HCT116 (cell line): ENCODE measurements around the gene MAN2A2.

Experiments used
- CBX3 ChIP-seq: IDR thresholded peaks from 2 replicates; pipeline ENCODE4 v1.6.1; 2012; ENCODE audit warnings: low read depth
- CTCF ChIP-seq, 3 experiments: fragments of 200-600 bp in 1 of 3; sonication (generic) in 1 of 3; IDR thresholded peaks in 2 of 3; conservative IDR thresholded peaks in 1 of 3; 2 replicates each; pipeline ENCODE4 v1.5.1; 2012 to 2017; ENCODE audit warnings: low read depth in 2 of 3, low read length in 2 of 3, antibody characterized with exemption in 1 of 3, borderline replicate concordance in 1 of 3, control low read depth in 1 of 3, mild to moderate bottlenecking in 1 of 3, mixed read lengths in 1 of 3, mixed run types in 1 of 3, moderate library complexity in 1 of 3; ENCODE audit not compliant: insufficient read depth in 1 of 3
- ELF1 ChIP-seq: IDR thresholded peaks from 2 replicates; pipeline ENCODE4 v1.6.1; 2012; ENCODE audit warnings: low read depth, borderline replicate concordance
- EZH2 ChIP-seq: fragments of 200-600 bp; sonication (generic); IDR thresholded peaks from 2 replicates; pipeline ENCODE4 v1.6.1; 2017; ENCODE audit warnings: antibody characterized with exemption, mixed run types
- EZH2phosphoT487 ChIP-seq: fragments of 200-600 bp; IDR thresholded peaks from 2 replicates; pipeline ENCODE4 v1.6.1; 2018; ENCODE audit warnings: antibody characterized with exemption, borderline replicate concordance
- JUND ChIP-seq: IDR thresholded peaks from 2 replicates; pipeline ENCODE4 v1.6.1; 2012
- POLR2A ChIP-seq: IDR thresholded peaks from 2 replicates; pipeline ENCODE4 v1.7.0; 2011; ENCODE audit warnings: borderline replicate concordance; ENCODE audit not compliant: insufficient read depth, insufficient read length; ENCODE audit errors: extremely low read depth
- POLR2AphosphoS5 ChIP-seq: IDR thresholded peaks from 2 replicates; pipeline ENCODE4 v1.6.1; 2011; ENCODE audit warnings: mild to moderate bottlenecking, low read depth, low read length, moderate library complexity
- SRF ChIP-seq: IDR thresholded peaks from 2 replicates; pipeline ENCODE4 v1.6.1; 2012; ENCODE audit warnings: low read depth
- TCF7L2 ChIP-seq: IDR thresholded peaks from 2 replicates; pipeline ENCODE4 v1.7.0; 2011; ENCODE audit warnings: borderline replicate concordance, inconsistent platforms; ENCODE audit not compliant: insufficient read depth, insufficient read length; ENCODE audit errors: extremely low read depth
- YY1 ChIP-seq: IDR thresholded peaks from 2 replicates; pipeline ENCODE4 v1.6.1; 2011; ENCODE audit warnings: low read length, low read depth, moderate library complexity, mild to moderate bottlenecking; ENCODE audit not compliant: insufficient replicate concordance; ENCODE audit errors: extremely low read depth
- TF ChIP-seq, protein P1 (sequence below): IDR thresholded peaks from 2 replicates; pipeline ENCODE4 v1.6.1; 2012
- TF ChIP-seq, protein P2 (sequence below): IDR thresholded peaks from 2 replicates; pipeline ENCODE4 v1.6.1; 2012; ENCODE audit warnings: low read depth

DNA sequence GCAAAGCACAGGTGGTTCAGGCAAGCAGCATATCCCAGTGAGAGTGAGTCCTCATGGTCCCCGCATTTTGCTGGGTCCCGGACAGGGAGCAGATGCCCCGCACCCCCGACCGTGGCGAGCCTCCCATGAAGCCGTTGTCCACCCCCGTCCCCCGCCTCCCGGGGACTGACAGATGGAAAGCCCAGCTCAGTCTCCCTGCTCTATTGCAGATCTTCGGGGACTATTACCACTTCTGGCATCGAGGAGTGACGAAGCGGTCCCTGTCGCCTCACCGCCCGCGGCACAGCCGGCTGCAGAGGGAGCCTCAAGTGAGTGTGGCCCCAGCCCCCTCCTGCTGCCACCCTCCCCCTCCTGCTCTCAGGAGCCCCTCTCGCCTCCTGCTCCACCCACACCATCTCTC is 27.1 kb upstream of the MAN2A2 start:
- TF ChIP-seq, protein P1, sequence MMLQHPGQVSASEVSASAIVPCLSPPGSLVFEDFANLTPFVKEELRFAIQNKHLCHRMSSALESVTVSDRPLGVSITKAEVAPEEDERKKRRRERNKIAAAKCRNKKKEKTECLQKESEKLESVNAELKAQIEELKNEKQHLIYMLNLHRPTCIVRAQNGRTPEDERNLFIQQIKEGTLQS = no peak
- TF ChIP-seq, protein P2, sequence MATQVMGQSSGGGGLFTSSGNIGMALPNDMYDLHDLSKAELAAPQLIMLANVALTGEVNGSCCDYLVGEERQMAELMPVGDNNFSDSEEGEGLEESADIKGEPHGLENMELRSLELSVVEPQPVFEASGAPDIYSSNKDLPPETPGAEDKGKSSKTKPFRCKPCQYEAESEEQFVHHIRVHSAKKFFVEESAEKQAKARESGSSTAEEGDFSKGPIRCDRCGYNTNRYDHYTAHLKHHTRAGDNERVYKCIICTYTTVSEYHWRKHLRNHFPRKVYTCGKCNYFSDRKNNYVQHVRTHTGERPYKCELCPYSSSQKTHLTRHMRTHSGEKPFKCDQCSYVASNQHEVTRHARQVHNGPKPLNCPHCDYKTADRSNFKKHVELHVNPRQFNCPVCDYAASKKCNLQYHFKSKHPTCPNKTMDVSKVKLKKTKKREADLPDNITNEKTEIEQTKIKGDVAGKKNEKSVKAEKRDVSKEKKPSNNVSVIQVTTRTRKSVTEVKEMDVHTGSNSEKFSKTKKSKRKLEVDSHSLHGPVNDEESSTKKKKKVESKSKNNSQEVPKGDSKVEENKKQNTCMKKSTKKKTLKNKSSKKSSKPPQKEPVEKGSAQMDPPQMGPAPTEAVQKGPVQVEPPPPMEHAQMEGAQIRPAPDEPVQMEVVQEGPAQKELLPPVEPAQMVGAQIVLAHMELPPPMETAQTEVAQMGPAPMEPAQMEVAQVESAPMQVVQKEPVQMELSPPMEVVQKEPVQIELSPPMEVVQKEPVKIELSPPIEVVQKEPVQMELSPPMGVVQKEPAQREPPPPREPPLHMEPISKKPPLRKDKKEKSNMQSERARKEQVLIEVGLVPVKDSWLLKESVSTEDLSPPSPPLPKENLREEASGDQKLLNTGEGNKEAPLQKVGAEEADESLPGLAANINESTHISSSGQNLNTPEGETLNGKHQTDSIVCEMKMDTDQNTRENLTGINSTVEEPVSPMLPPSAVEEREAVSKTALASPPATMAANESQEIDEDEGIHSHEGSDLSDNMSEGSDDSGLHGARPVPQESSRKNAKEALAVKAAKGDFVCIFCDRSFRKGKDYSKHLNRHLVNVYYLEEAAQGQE = no peak
- TF ChIP-seq EZH2 (no peak), YY1 (no peak), TCF7L2 (no peak), CTCF (IDR thresholded peaks at IDR 0.05 in 2 of 3, conservative IDR thresholded peaks at IDR 0.05 in 1 of 3; ENCODE audit: borderline replicate concordance in 1 of 3, insufficient read depth in 1 of 3, low read depth in 2 of 3, low read length in 2 of 3) (no peak), POLR2AphosphoS5 (no peak), JUND (no peak), POLR2A (no peak), CBX3 (no peak), ELF1 (no peak), SRF (no peak), EZH2phosphoT487 (no peak)
